H1 (cell line): ENCODE data around the gene FRS2. TPM values are rescaled to one million over a fixed set of nuclear protein-coding genes. Genes with fewer than 3 reads are reported as not detected.

ENCODE experiments used
- CTCF ChIA-PET: fragments of 300-600 bp; sonication (Branson Sonifier 250); formaldehyde crosslinking; loops from one replicate; lab custom pipeline; 2021; ENCODE audit not compliant: partially characterized antibody; lab: Charles Lee
- POLR2A ChIA-PET: fragments of 300-600 bp; sonication (Branson Sonifier 250); formaldehyde crosslinking; loops from one replicate; lab custom pipeline; 2021; ENCODE audit warnings: inconsistent platforms; ENCODE audit not compliant: partially characterized antibody; lab: Charles Lee
- DNase-seq, 2 experiments: peaks; one replicate each; pipeline versions ENCODE4 v3.0.0 to v3.0.0-alpha.2; 2010 to 2022; ENCODE audit warnings: low spot score in 2 of 2, low read depth in 1 of 2, mixed read lengths in 1 of 2
- FAIRE-seq: peaks from 2 replicates; lab custom pipeline; 2011; peaks lifted over from hg19 to GRCh38; lab: Jason Lieb, UNC
- H2AFZ ChIP-seq: 2 replicates; pipeline ENCODE4 v1.8.1; 2012; ENCODE audit warnings: low read length, inconsistent platforms
- H2AK5ac ChIP-seq: 2 replicates; pipeline ENCODE4 v1.6.1; 2013; ENCODE audit warnings: low read depth, low read length
- H2BK120ac ChIP-seq: replicated peaks from 2 replicates; pipeline ENCODE3; 2013; ENCODE audit warnings: low read depth, low read length, inconsistent platforms
- H2BK12ac ChIP-seq: 2 replicates; pipeline ENCODE4 v1.6.1; 2013; ENCODE audit warnings: low read depth, low read length
- H2BK15ac ChIP-seq: 2 replicates; pipeline ENCODE4 v1.6.1; 2013; ENCODE audit warnings: low read length
- H2BK20ac ChIP-seq: 2 replicates; pipeline ENCODE4 v1.6.1; 2013; ENCODE audit warnings: low read length
- H2BK5ac ChIP-seq: 2 replicates; pipeline ENCODE4 v1.6.1; 2013; ENCODE audit warnings: low read depth, low read length
- H3K14ac ChIP-seq: 2 replicates; pipeline ENCODE4 v1.6.1; 2013; ENCODE audit warnings: inconsistent platforms; ENCODE audit not compliant: insufficient read length
- H3K18ac ChIP-seq: 2 replicates; pipeline ENCODE4 v1.6.1; 2013; ENCODE audit warnings: low read length; ENCODE audit errors: extremely low read depth
- H3K23ac ChIP-seq: 2 replicates; pipeline ENCODE4 v1.6.1; 2013; ENCODE audit warnings: inconsistent platforms; ENCODE audit not compliant: insufficient read length
- H3K23me2 ChIP-seq: 2 replicates; pipeline ENCODE4 v1.6.1; 2013; ENCODE audit warnings: low read depth, low read length
- H3K27ac ChIP-seq: 2 replicates; pipeline ENCODE4 v1.6.1; 2011; ENCODE audit warnings: low read depth, low read length, inconsistent platforms
- H3K27me3 ChIP-seq, 4 experiments: replicated peaks in 1 of 4; 1 replicate in 1 of 4; 2 replicates in 3 of 4; pipeline versions ENCODE4 v1.6.1 to v1.8.1; 2011 to 2013; ENCODE audit warnings: low read length in 3 of 4, mild to moderate bottlenecking in 3 of 4, inconsistent platforms in 2 of 4, mixed read lengths in 2 of 4, moderate library complexity in 1 of 4; ENCODE audit not compliant: control insufficient read depth in 3 of 4, insufficient read depth in 3 of 4; ENCODE audit errors: extremely low read depth in 1 of 4
- H3K36me3 ChIP-seq, 4 experiments: 2 replicates each; pipeline versions ENCODE4 v1.6.1 to v1.8.1; 2011 to 2013; ENCODE audit warnings: mild to moderate bottlenecking in 4 of 4, low read length in 3 of 4, moderate library complexity in 2 of 4, control low read depth in 1 of 4, inconsistent platforms in 1 of 4; ENCODE audit not compliant: insufficient read depth in 4 of 4, control insufficient read depth in 2 of 4
- H3K4ac ChIP-seq: replicated peaks from 2 replicates; pipeline ENCODE3; 2013; ENCODE audit warnings: low read length, low read depth, mixed read lengths, inconsistent platforms; ENCODE audit not compliant: insufficient read length
- H3K4me1 ChIP-seq, 4 experiments: replicated peaks in 1 of 4; 1 replicate in 1 of 4; 2 replicates in 3 of 4; pipeline versions ENCODE4 v1.6.1 to v1.8.1; 2011 to 2013; ENCODE audit warnings: low read length in 3 of 4, inconsistent platforms in 2 of 4, mixed read lengths in 1 of 4; ENCODE audit not compliant: insufficient read depth in 4 of 4, control insufficient read depth in 3 of 4
- H3K4me2 ChIP-seq, 2 experiments: 2 replicates each; pipeline versions ENCODE4 v1.6.1 to v1.8.1; 2011 to 2013; ENCODE audit warnings: low read depth in 2 of 2, low read length in 2 of 2, control low read depth in 1 of 2, inconsistent platforms in 1 of 2, mild to moderate bottlenecking in 1 of 2; ENCODE audit not compliant: insufficient read depth in 1 of 2
- H3K4me3 ChIP-seq, 4 experiments: fragments of 200-600, 300-600 bp in 1 of 4; sonication (generic), shearing (Covaris generic), sonication (Bioruptor Twin) in 1 of 4; 2 replicates each; pipeline versions ENCODE4 v1.5.1 to v1.8.1; 2011 to 2016; ENCODE audit warnings: low read length in 4 of 4, low read depth in 3 of 4, control low read depth in 2 of 4, inconsistent platforms in 2 of 4, mild to moderate bottlenecking in 2 of 4, mixed read lengths in 1 of 4, moderate library complexity in 1 of 4; ENCODE audit not compliant: insufficient read depth in 2 of 4; ENCODE audit errors: extremely low read depth in 1 of 4
- H3K56ac ChIP-seq: replicated peaks from 2 replicates; pipeline ENCODE3; 2013; ENCODE audit warnings: low read depth, mild to moderate bottlenecking, mixed read lengths, low read length, inconsistent platforms; ENCODE audit not compliant: insufficient read length
- H3K79me1 ChIP-seq: 2 replicates; pipeline ENCODE4 v1.6.1; 2013; ENCODE audit warnings: low read depth, low read length, control low read depth
- H3K79me2 ChIP-seq, 2 experiments: 2 replicates each; pipeline versions ENCODE4 v1.6.1 to v1.8.1; 2012 to 2013; ENCODE audit warnings: low read length in 2 of 2, mild to moderate bottlenecking in 2 of 2, inconsistent platforms in 1 of 2; ENCODE audit not compliant: insufficient read depth in 2 of 2, control insufficient read depth in 1 of 2
- H3K9ac ChIP-seq, 4 experiments: replicated peaks in 1 of 4; 1 replicate in 1 of 4; 2 replicates in 3 of 4; pipeline versions ENCODE4 v1.6.1 to v1.8.1; 2011 to 2013; ENCODE audit warnings: low read depth in 3 of 4, low read length in 3 of 4, control low read depth in 2 of 4, mild to moderate bottlenecking in 2 of 4, moderate library complexity in 2 of 4, inconsistent platforms in 1 of 4; ENCODE audit errors: extremely low read depth in 1 of 4
- H3K9me3 ChIP-seq, 2 experiments: 2 replicates each; pipeline versions ENCODE4 v1.6.1 to v1.8.1; 2012 to 2013; ENCODE audit warnings: mild to moderate bottlenecking in 2 of 2, moderate library complexity in 2 of 2, control low read depth in 1 of 2, inconsistent platforms in 1 of 2, low read depth in 1 of 2, low read length in 1 of 2, mixed read lengths in 1 of 2; ENCODE audit not compliant: insufficient read depth in 2 of 2
- H4K20me1 ChIP-seq, 2 experiments: replicated peaks in 1 of 2; 2 replicates each; pipeline versions ENCODE3 to v1.8.1; 2011 to 2013; ENCODE audit warnings: inconsistent platforms in 2 of 2, low read length in 2 of 2, mild to moderate bottlenecking in 1 of 2; ENCODE audit not compliant: insufficient read depth in 2 of 2, control insufficient read depth in 1 of 2
- H4K5ac ChIP-seq: 2 replicates; pipeline ENCODE4 v1.6.1; 2013; ENCODE audit warnings: low read length, low read depth, mixed read lengths, inconsistent platforms; ENCODE audit not compliant: insufficient read length
- H4K8ac ChIP-seq: 2 replicates; pipeline ENCODE4 v1.8.0; 2013; ENCODE audit warnings: mild to moderate bottlenecking, moderate library complexity, low read length, inconsistent platforms; ENCODE audit not compliant: insufficient read depth; ENCODE audit errors: extremely low read depth
- H4K91ac ChIP-seq: replicated peaks from 2 replicates; pipeline ENCODE3; 2013; ENCODE audit warnings: low read length, mixed read lengths, inconsistent platforms; ENCODE audit not compliant: insufficient read length
- BACH1 ChIP-seq: IDR thresholded peaks from 2 replicates; pipeline ENCODE4 v1.6.1; 2012; ENCODE audit warnings: low read length, improper control_type of control experiment
- CBX5 ChIP-seq: fragments of 300-800, 300-1000 bp; sonication (generic); IDR thresholded peaks from 2 replicates; pipeline ENCODE4 v1.7.1; 2016; ENCODE audit warnings: antibody characterized with exemption, low read length, low read depth
- E2F6 ChIP-seq: IDR thresholded peaks from 2 replicates; pipeline ENCODE4 v1.6.1; 2012; ENCODE audit warnings: inconsistent platforms
- HDAC6 ChIP-seq: IDR thresholded peaks from one replicate; pipeline ENCODE4 v1.7.1; 2012; ENCODE audit warnings: low read depth, mild to moderate bottlenecking, inconsistent platforms, low read length, moderate library complexity
- NANOG ChIP-seq: IDR thresholded peaks from 2 replicates; pipeline ENCODE4 v1.6.1; 2011; ENCODE audit warnings: low read length, low read depth, mild to moderate bottlenecking, inconsistent platforms; ENCODE audit not compliant: insufficient read depth, poor library complexity, severe bottlenecking
- RAD21 ChIP-seq, 2 experiments: IDR thresholded peaks in 1 of 2; conservative IDR thresholded peaks in 1 of 2; 2 replicates each; pipeline ENCODE4 v1.6.1; 2011; ENCODE audit warnings: low read depth in 2 of 2, low read length in 2 of 2, improper control_type of control experiment in 1 of 2, inconsistent platforms in 1 of 2, mild to moderate bottlenecking in 1 of 2, moderate library complexity in 1 of 2
- RFX5 ChIP-seq: IDR thresholded peaks from 2 replicates; pipeline ENCODE4 v1.6.1; 2011; ENCODE audit warnings: low read depth, low read length, improper control_type of control experiment, borderline replicate concordance
- TBP ChIP-seq: IDR thresholded peaks from 2 replicates; pipeline ENCODE4 v1.6.1; 2011; ENCODE audit warnings: low read depth, low read length, improper control_type of control experiment
- USF2 ChIP-seq: IDR thresholded peaks from 2 replicates; pipeline ENCODE4 v1.6.1; 2011; ENCODE audit warnings: low read length, improper control_type of control experiment
- WGBS, 2 experiments: shearing (Covaris generic) in 1 of 2; methylation state at CpG; one replicate each; pipeline versions ENCODE4 v1.1.6 to v1.1.7; 2013 to 2015; ENCODE audit warnings: low lambda C conversion rate in 2 of 2, mixed read lengths in 2 of 2, inconsistent platforms in 1 of 2, low coverage in 1 of 2, missing lambda C conversion rate in 1 of 2; ENCODE audit not compliant: insufficient replicate concordance in 2 of 2, insufficient coverage in 1 of 2, insufficient read length in 1 of 2; ENCODE audit errors: extremely low coverage in 1 of 2, missing lambda C conversion rate in 1 of 2; 5-methylcytosine and 5-hydroxymethylcytosine counted together
- polyA plus RNA-seq, 7 experiments: library from polyadenylated mRNA; depleted of rRNA in 3 of 7; stranded (reverse) in 5 of 7; unstranded in 2 of 7; fragments of >200 nt in 5 of 7; fragments of 200-250 nt in 2 of 7; gene quantifications; 1 replicate in 5 of 7; 2 replicates in 1 of 7; 4 replicates in 1 of 7; pipeline versions ENCODE4 v1.2.1 to v1.2.3, GENCODE V29; 2011 to 2013; ENCODE audit warnings: missing spikeins in 2 of 7, mixed read lengths in 2 of 7
- total RNA-seq: library from RNA; stranded (reverse); fragmentation: NEBNext Ultra II Directional; extraction: Animal tissue kit (Norgen Biotek cat#: 25700); gene quantifications from 2 replicates; pipeline ENCODE4 v1.2.1, GENCODE V29; 2021
- TF ChIP-seq, protein P1 (sequence below): IDR thresholded peaks from 2 replicates; pipeline ENCODE4 v1.6.1; 2011; ENCODE audit warnings: low read depth, mild to moderate bottlenecking, low read length; ENCODE audit not compliant: insufficient read depth

FRS2 gene
- total and polyA plus RNA-seq, 2 of the 8 experiments (the other 6 are each of a cell fraction or from before 2014, with no cell fraction given) = 10.3 to 35.8 TPM

GRCh38 chr12:69534389-69534822 is 64.2 kb downstream of the FRS2 start:
- no peaks in the 10 kb centered on the region for H3K9me3 ChIP-seq
- no peak overlapping the region for H3K23ac ChIP-seq
- H3K4me2 ChIP-seq = peak overlapping the region; percentile 14 to 36; a peak in 2 of 4 replicates
- no peak overlapping the region for H3K56ac ChIP-seq
- no peak overlapping the region for H2BK12ac ChIP-seq
- no peak overlapping the region for H3K18ac ChIP-seq
- no peak overlapping the region for H3K4ac ChIP-seq
- no peak overlapping the region for H4K5ac ChIP-seq
- ChIA-PET POLR2A (interaction anchor here (0.6 to 1.0 kb wide), 2 partner anchors 14 to 51 kb away, joined by 3 to 5 read pairs; partner anchors contain the start of gene CCT2), CTCF (interaction anchor here (0.9 to 1.2 kb wide), 2 partner anchors 32 to 37 kb away, joined by 3 read pairs; no protein-coding TSS in a partner anchor)
- no peak overlapping the region for H2BK5ac ChIP-seq
- no peak overlapping the region; a peak in 1 of 7 replicates for H3K9ac ChIP-seq
- H3K23me2 ChIP-seq = no peaks in the 10 kb centered on the region
- H2AK5ac ChIP-seq = no peak overlapping the region
- H3K4me3 ChIP-seq = no peak overlapping the region
- WGBS, 2 experiments = 55% methylated on average over 3 of the region's 3 CpGs; no CpG with 5 or more reads in 1 of the 2 experiments
- no peak overlapping the region for H4K91ac ChIP-seq
- peak; percentile 98 for FAIRE-seq
- peak in 1 of 2 experiments; percentile 36 for DNase-seq
- no peak overlapping the region for H3K14ac ChIP-seq
- peaks cover 2% of the 10 kb centered on the region in 2 experiments for H4K20me1 ChIP-seq
- peaks cover 0 to 9% (median 1%) of the 10 kb centered on the region in 4 experiments; a peak in 3 of 7 replicates for H3K4me1 ChIP-seq
- H3K36me3 ChIP-seq = peaks cover 0 to 3% (median 0%) of the 10 kb centered on the region in 4 experiments; a peak in 1 of 8 replicates
- no peaks in the 10 kb centered on the region for H3K79me1 ChIP-seq
- peak overlapping the region; percentile 41; the same call in 1 of the 2 replicates for H3K27ac ChIP-seq
- no peak overlapping the region for H4K8ac ChIP-seq
- H2AFZ ChIP-seq = no peak overlapping the region
- H2BK15ac ChIP-seq = no peak overlapping the region
- no peak overlapping the region for H2BK20ac ChIP-seq
- H3K79me2 ChIP-seq = peaks cover 0 to 41% of the 10 kb centered on the region in 2 experiments; a peak in 3 of 4 replicates
- H2BK120ac ChIP-seq = no peak overlapping the region
- no peaks in the 10 kb centered on the region for H3K27me3 ChIP-seq
- TF ChIP-seq RFX5 (no peak), CBX5 (no peak), TBP (no peak), RAD21 (IDR thresholded peaks at IDR 0.05 in 1 of 2, conservative IDR thresholded peaks at IDR 0.05 in 1 of 2; ENCODE audit: low read depth in 2 of 2, low read length in 2 of 2) (peak in 1 of 2 experiments; percentile 4; a peak in 1 of 4 replicates), NANOG (peak; percentile 50), E2F6 (no peak; the same call in 1 of the 2 replicates), USF2 (0 out of 2 replicates have a peak, but pooled peaks have one; percentile 8), HDAC6 (no peak), BACH1 (no peak)
- TF ChIP-seq, protein P1, sequence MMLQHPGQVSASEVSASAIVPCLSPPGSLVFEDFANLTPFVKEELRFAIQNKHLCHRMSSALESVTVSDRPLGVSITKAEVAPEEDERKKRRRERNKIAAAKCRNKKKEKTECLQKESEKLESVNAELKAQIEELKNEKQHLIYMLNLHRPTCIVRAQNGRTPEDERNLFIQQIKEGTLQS = no peak
